GM18907 (cell line): ENCODE data around the gene STC2.
A peak's percentile ranks its signal among the peaks of the same experiment; 100 is the strongest.

ENCODE experiments used
- ATAC-seq: cut with Tn5 transposase; IDR thresholded peaks from one replicate; pipeline ENCODE4 v1.9.1; 2021; ENCODE audit warnings: mild to moderate bottlenecking, moderate library complexity; ENCODE audit not compliant: unreplicated experiment

The STC2 gene

DNA sequence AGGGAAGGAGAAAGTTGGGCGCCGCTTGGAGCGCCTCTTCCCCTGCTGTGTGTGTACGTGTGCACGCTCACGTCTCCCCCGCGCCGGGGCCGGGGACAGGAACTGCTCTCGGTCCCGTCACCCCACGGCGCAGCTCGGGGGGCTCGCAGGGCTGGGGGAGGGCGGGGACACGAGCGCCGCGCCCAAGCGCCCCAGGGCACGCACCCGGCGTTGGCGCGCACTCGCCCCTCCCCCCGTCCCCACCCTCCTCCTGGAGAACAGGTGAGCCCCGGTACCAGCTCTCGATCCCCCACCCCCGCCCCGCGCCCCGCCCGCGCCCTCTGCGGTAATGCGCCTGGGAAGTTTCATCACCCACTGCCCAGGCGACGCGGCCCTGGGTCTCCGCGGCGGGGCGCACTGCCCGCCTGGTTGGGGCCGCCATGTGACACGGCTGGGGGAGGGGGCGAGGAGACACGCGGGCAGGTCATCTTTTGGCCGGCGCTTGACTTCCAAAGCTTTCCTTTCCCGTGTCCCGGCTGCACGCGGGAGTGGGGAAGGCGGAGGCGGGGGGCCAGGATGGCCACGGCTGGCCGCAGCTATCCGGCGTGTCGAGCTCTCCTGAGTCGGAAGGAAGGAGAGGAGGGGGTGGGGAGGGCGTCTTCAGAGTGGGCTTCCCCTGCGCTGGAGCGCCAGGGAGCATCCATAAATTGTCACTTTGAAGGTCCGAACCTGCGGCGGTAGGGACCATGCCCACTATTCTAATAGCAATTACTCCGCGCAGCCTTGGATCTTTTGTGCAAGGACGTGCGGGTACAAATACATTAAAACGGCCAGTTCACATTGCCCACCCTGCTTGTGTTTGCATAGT is 1.5 kb upstream of the STC2 start:
- peak; percentile 46 for ATAC-seq

DNA sequence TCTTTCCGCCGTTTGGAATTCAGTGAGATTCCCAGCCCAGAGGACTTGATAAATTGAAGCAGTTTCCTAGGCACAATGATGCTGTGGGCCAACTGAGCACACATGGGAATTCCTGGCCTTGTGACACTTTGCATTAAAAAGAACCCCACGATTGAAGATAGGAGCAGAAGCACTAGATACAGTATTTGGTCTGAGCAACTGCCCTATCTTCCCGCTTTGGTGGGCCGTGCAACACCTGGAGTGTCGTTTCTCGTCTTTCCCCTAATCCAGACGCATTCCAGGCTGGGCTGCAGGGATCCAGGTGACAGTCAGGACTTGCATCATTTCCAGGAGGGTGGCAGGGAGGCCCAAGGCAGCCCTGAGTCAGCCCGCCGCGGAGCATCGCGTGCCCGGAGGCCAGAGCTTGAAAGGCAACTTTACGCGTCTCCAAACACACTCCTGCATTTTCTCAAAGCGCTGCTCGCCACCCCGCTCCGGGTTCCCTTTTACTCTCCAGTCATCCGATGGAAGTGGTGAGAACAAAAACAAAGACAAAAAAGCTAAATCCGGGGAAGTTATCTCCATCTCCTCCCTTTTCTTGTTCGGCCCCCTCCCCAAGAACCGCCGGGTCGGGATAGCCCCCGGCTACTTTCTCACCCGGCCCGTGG is 753 bp upstream of the STC2 start:
- no peak for ATAC-seq

DNA sequence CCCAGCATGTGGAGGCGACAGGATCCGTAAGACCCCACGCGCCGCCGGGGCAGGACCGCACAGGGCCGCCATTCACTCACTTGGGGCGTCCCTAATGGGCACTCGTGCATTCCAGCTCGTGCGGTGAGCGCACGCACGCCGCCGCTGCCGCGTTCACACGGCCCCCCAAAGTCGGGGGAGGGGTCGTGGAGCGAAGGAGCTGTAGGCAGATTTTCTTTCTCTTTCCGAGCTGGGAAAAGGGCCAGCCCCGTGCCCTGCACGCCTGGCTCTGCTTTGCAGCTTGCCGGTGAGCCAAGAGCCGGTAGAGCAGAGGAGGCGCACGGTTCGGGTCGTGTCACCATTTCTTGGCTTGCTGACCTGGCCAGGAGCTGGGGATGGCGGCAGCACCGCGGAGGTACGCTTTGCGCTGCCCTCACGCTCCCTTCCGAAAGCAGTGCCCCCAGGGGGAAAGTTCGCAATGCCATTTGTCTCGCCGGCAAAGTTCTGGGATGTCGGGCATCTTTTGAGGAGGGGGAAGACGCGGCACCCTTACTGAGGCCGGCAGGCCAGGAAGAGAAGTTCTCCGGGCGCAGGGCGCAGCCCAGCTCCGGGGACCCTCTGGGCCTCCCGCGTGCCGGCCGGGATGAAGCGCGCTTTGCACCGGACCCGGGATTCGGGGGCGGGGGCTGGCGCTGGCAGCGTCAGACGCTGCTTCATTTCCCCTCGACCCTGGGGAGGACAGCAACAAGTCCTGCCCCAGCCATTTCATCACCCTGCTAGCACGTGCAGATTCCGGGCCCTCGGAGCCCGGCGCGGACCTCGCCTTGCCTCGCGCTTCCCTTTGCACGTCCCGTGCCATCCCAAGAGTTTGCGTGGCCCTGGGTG is 898 bp downstream of the STC2 start:
- no peak for ATAC-seq

DNA sequence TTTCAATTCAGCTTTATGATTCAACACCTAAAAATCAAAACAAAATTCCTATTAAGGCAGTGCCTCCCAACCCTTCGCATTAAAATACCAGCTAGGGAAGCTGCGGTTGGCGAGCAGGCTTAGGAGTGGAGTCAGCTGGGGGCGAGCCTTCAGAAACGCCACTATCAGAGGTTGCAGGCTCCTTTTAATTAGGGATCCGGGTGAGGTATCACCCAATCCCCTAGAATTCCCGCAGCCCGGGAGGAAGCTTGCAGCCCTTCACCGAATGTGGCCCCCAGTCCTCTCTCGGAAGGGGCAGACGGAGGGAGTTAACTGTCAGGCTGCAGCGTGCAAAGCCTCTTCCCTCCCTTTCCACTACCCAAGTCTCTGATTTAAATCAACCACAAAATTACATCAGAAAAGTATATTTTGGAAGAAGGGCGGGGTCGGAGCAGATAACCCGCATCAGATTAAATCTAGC is 1.7 kb downstream of the STC2 start:
- ATAC-seq: no peak

DNA sequence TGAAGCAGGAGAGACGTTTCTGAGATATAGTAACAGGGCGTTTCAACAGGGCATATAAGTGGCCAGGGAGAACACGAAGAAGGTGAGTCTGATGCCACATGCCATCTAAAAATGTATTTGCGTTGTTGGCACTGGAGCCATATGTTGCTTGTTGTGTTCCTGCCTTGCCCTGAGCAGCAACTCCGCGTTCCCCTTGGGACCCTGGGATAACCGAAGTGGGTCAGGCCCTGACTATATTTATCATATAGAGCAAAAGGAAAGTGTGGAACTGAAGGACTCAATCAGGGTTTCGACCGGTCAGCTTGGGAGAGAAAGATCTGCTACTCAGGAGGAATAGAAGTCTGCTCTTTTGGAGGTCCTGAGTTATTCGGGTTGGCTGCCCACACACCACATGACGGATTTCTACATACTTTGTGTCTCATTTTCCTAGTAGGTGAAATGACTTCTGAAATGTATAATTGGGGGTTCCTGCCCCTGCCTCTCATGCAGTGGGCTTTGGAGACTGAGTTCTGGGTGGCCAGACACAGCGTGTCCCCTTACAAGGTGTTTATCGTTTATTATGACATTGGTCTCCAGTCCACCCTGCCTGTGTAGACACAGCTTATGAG is 3.0 kb downstream of the STC2 start:
- ATAC-seq: no peak

DNA sequence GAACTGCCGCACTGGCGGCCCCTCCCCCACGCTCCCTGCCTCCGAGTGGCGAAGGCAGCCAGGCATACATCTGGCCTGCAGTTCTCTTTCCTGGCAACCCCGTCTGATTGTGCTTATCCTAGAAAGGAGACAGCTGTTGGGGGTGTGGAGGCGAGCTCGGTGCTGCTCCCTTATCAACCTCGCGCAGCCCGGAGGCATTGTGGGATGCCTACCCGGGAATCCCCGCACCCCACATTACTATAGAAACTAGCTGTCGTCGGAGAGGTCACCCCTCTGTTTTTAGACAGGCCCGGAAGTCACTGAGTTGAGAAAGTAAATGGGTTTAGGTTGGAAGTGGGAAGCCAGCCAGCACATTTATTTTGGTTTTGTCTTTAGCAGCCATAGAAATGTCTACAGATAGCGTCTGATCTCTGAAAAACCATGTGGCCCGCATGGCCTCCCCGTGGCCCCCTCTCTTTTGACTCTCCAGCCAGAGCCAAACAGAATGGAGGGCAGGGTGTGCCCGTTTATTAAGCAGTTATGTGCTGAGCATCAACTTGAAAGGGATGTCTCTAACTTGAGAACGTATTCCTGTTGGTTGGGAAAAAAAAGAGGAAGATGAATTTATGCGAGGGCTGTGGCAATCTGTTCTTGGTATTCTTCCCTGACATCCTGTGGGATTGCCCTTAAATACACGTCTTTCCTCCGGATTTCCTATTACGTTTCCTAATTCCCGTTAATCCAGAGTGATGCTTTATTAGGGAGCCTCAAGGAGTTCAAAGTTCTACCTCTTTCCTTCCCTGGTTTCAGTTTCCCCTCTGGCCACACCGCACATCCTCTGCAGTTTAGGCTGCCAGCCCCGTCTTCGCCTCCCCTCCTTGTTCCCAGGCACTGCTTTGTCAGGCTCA is 3.9 kb downstream of the STC2 start:
- ATAC-seq: peak; percentile 45

DNA sequence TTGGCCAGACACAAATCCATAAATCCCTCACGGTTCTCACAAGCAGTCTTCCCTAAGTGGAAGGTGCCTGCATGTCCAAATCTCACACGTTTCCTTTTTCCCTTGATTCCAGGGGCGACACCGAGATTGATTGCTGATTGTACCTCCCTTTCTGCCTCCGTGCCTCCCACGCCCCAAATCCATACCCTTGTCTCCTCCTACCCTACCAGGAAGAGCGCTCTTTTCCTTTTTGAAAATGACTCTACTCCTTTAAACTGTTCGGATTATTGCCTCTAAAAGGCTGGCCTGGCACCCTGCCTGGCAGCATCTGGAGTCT is 4.5 kb downstream of the STC2 start:
- no peak for ATAC-seq

DNA sequence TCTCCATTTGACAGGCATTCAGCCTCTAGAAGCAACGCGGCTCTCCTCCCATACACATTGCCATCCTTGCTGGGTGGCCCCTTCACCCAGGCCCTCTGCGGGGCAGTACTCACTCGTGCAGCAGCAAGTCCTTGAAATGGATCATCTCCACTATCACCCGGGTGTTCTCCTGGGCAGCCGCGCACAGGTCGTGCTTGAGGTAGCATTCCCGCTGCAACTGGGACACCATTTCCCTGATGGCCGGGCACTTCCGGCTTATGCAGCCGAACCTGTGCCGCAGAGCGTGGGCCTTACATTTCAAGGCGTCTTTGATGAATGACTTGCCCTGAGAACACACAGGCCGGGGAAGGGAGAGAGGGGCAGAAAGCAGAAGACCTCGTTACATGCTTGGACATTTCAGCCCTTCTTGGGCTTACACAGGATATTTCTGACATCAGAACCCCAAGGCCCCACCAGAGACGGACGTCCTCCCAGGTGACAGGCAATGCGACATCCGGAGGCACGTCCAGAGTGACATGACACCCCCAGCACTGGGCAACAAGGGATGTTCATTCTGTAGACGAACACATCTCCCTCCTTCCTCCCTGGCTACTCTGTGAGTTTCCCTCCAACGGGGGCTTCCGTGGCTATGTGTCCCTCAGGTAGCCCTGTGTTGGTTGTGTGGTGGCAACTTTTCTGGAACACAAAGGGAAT is 5.0 kb downstream of the STC2 start:
- no peak for ATAC-seq

DNA sequence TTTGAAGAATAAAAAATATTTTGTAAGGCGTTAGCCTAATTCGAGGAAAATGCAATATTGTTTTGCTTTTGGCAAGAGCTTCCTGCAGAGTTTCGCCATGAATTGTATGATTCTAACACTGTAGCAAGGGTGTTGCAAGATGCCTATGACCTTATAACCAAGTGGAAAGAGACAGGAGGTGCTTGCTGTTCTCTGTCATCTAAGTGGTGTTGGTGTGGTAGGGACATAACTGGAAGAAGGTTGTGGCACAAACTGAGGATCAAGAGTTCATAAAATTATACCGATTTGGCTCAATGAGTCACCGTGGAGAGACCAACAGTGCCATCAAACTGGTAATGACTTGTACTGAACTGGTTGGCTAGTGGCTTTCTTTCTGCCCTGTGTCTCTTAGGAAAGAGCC is 6.3 kb downstream of the STC2 start:
- ATAC-seq: no peak

DNA sequence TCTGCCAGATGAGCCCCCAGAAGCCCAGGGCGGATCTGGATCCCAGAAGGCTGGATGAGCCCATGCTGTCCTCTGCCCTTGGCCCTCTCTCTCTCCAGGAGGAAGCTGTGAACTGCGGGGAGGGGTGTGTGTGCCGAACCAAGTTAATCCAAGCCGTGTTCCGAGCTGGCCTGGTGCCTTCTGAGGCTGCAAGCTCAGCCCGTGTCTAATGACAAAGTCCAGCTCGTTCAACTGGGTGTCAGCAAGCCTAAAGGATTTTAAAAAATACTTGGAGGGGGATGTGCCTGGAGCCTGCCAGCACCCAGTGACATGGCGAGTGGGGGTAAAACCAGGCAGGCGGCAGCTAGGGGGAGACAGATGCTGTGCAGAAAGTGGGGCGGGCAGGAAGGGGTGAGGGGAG is 8.0 kb downstream of the STC2 start:
- ATAC-seq: no peak

DNA sequence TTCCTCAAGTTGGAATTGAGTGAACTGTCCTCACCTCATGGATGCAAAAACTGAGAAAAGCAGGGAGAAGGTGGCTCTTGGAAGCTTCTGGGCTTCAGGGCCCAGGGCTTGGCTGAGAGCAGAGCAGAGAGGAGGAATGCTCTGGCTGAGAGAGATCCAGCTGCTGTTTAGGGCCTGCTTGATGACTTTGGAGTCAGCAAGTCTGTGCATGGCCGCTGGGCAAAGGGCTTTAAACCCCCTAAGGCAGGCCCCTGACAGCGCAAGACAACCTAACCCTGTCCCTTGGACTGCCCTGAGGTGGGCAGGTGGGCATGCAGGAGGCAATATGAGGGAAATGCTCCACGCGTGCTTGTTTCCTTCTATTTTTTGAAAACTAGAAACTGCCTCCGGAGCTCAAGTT is 8.6 kb downstream of the STC2 start:
- ATAC-seq: no peak

DNA sequence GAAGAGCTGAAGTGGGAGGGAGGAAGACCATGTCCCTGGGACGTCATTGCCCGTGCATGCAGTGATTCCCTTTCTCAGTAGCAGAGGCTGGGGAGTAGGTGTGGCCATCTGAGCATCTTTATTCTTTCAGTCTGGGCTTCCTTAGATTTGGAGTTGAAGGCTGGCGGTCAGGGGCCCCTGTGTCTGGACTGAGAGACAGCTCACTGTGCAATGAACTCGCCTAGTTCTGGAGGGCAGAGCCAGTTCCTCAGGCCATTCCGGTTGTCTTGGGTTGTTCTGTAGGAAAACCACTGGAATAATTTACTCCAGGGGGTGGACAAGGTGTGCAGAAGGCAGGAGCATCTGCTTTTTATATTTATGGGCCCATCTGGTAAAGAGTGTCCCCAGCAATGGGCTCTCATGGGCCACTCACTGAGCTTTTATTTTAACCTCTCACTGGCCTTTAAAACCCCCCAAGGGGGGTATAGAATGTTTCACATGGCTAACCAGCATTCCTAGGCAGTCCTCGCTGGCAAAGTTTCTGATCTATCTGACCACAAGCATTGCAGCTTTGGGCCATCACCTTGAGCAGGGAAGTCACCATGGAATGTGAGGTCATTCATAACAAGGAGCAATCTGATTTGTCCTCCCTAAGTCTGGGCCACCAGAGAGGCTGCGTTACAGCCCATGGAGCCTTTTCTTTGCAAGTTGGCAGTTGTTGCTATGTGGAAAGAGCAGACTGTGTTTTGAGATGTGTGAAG is 9.2 kb downstream of the STC2 start:
- no peak for ATAC-seq

DNA sequence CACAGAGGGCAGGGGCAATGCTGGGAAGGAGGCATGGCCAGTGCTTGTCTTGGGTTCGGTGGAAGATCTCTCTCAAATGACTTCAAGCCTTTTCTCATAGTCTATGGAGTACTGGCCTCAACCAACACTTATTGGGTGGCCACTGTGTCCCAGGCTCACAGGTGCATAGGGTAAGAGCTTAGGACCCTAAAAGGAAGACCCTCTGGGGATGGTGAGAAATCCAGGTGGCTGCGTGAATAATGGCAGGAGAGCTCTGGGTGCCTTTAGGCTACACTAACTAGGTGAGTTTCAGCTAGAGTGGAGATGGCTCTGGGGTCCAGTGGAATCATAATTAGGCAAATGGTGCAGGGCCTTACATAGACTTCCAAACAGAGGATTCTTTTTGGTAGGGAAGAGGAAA is 9.9 kb downstream of the STC2 start:
- no peak for ATAC-seq

DNA sequence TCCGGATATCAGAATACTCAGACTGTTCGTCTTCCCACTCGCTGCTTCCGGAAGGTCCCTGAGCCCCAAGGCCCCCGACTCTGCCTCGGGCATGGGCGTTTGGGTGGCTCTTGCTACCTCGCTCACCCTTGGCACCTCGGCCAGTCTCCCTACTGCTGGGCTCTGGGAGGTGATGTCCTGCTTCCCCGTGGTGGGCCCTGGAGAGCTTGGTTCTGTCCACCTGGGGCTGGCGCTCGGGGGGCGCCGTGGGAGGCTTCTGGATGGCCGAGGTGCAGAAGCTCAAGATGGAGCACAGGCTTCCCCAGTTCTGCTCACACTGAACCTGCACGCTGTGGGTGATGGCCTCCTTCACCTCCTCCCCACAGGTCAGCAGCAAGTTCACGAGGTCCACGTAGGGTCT is 10.4 kb downstream of the STC2 start:
- no peak for ATAC-seq

DNA sequence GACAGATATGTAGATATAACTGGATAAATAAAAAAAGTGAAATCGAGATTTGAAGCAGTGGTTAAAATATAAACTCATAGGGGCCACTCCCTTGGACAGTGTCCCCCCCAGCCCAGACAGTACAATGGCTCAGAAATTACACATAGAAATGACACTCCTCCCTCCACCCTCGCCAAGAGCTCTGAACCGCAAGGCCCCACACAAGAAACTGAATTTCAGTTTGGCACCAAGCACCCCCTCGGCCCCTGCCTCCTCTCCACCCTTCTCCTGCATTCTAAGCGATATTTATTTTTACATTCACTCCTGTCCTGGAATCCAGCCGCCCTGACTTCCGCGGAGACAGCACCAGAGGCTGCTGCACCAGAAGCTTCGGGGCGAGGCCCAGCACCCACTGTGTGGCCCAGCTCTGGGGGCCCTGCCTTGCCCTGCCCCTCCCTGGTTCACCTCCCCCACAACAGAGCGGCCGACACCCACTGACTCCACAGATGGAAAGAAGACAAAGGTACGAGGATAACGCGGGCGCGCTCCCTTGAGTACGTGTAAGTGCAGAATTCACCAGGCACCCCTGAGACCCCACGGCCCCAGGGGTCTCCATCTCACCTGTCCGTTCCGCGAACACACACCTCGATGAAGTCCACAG is 11.0 kb downstream of the STC2 start:
- no peak for ATAC-seq

DNA sequence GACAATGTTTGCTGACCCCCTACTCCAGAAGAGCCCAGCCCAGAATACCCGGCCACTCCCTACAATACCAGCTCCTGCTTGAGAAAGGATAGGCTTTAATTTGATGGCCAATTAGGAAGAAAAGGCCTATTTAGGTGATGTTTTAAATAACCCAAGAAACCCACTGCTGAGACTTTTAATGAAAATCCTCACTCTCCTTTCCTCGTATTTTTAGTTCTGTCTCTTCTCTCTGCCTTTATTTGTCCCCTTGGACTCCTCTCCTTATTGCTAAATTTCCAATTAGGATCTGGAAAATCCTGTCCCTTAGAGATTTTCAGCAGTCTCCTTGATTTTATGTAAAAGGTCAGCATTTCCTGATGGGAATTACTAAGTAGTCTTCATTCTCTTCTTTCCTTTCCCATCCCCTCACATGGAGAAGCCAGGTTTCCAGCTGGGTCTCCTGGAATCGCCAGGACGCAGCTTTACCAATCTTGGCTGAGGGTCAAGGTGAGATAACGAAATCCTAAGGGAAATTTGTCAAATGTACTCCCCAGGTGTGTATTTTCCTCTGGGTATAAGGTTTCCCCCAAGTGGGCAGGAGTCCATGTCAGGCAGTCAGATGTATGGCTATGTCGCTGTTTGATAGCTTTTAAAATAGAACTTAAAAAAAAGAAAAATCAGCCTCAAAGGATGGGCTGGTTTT is 11.7 kb downstream of the STC2 start:
- no peak for ATAC-seq

DNA sequence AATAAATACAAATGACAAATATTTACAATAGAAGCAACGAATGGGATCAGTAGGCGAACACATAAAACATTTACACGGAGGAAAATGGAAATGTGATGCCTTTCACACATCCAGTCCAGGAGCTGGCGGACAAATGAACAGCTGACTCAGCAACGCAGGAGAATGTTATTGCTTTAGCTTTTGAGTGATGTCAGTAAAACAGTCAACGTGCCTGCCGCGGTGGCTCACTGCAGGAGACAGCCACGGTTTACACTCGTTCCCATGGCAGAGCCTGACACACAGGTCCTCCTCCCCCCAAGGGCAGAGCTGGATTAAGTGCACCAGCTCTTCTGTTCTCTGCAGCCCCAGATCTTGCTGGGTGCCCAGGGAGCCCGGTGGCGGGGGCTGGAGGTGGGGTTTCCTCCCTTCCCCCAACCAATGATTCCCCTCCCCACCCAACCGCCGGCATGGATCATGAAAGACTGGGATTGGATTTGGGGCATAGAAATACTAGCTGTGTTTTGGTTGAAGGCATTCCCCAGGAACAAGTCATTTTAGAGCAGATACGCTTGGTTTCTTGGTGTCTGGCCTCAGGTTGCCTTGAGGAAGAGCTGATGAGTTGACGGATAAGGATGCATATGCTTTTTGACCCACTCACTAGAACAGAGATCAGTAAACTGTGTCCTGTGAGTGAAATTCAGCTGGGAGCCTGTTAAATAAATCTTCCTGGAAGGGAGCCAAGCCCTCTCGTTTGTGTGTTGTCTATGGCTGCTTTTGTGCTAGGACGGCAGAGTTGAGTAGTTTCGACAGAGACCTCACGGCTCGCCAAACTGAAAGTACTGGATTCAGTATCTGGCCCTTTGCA is 12.5 kb downstream of the STC2 start:
- ATAC-seq: no peak
